Uterus (tissue), 2 donors: ENCODE results near the gene ENOSF1.

Experiments used
- POLR2A ChIP-seq, 2 donors: fragments of 450-650 bp; IDR thresholded peaks; one replicate each; pipeline ENCODE4 v1.6.1; 2016; ENCODE audit warnings: antibody characterized with exemption in 2 of 2, mild to moderate bottlenecking in 1 of 2, moderate library complexity in 1 of 2
- TF ChIP-seq, protein P1 (sequence below), 4 experiments: fragments of 200-600 bp in 2 of 4; fragments of 450-650 bp in 2 of 4; sonication (generic) in 2 of 4; IDR thresholded peaks; one replicate each; pipeline ENCODE4 v1.5.1; 2016 to 2019; ENCODE audit warnings: antibody characterized with exemption in 4 of 4, mild to moderate bottlenecking in 2 of 4, moderate library complexity in 1 of 4

DNA sequence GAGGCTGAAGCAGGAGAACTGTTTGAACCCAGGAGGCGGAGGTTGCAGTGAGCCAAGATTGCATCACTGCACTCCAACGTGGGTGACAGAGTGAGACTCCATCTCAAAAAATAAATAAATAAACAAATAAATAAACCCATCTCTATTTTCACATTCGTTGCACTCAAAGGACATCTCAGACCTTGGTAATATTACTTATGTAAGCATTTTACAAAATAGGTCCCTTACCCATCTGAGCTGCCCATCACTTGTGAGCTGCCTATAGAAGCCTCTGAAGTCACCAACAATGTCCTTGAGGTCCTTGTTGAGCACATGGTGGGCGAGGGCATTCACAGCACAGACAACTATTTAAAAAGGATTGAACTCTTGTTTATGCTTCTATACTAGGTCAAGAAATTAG, 15.4 kb downstream of the ENOSF1 start:
- TF ChIP-seq POLR2A (IDR thresholded peaks at IDR 0.05), result no peak
- TF ChIP-seq, protein P1, sequence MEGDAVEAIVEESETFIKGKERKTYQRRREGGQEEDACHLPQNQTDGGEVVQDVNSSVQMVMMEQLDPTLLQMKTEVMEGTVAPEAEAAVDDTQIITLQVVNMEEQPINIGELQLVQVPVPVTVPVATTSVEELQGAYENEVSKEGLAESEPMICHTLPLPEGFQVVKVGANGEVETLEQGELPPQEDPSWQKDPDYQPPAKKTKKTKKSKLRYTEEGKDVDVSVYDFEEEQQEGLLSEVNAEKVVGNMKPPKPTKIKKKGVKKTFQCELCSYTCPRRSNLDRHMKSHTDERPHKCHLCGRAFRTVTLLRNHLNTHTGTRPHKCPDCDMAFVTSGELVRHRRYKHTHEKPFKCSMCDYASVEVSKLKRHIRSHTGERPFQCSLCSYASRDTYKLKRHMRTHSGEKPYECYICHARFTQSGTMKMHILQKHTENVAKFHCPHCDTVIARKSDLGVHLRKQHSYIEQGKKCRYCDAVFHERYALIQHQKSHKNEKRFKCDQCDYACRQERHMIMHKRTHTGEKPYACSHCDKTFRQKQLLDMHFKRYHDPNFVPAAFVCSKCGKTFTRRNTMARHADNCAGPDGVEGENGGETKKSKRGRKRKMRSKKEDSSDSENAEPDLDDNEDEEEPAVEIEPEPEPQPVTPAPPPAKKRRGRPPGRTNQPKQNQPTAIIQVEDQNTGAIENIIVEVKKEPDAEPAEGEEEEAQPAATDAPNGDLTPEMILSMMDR (IDR thresholded peaks at IDR 0.05), result no peak
